Suprapubic skin (tissue), 4 donors: ENCODE measurements around the gene GSDME.

Source experiments
- EP300 ChIP-seq: sonication (generic); formaldehyde crosslinking; IDR thresholded peaks from one replicate; pipeline ENCODE4 v1.6.1; 2017; ENCODE audit warnings: antibody characterized with exemption
- POLR2A ChIP-seq, 2 donors: fragments of 450-650 bp; IDR thresholded peaks; one replicate each; pipeline ENCODE4 v1.6.1; 2017; ENCODE audit warnings: antibody characterized with exemption in 2 of 2, mild to moderate bottlenecking in 2 of 2, moderate library complexity in 2 of 2
- POLR2AphosphoS5 ChIP-seq, 3 donors: sonication (generic); formaldehyde crosslinking; IDR thresholded peaks; one replicate each; pipeline ENCODE4 v1.6.1; 2017; ENCODE audit warnings: antibody characterized with exemption in 3 of 3
- TF ChIP-seq, protein P1 (sequence below), 2 donors: fragments of 200-600 bp in 1 of 2; fragments of 450-650 bp in 1 of 2; sonication (generic) in 1 of 2; IDR thresholded peaks; one replicate each; pipeline ENCODE4 v1.5.1; 2016 to 2019; ENCODE audit warnings: antibody characterized with exemption in 2 of 2, mild to moderate bottlenecking in 1 of 2, moderate library complexity in 1 of 2

DNA sequence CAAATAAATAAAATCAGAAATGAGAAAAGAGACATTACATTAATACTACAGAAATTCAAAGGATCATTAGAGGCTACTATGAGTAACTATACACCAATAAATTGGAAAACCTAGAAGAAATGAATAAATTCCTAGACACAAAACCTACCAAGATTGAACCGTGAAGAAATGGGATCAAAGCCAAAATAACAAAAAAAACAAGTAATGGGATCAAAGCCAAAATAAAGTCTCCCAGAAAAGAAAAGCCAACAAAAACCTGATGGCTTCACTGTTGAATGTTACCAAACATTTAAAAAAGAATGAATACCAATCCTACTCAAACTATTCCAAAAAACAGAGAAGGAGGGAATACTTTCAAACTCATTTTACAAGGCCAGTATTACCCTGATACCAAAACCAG is 20.0 kb downstream of the GSDME start:
- TF ChIP-seq, protein P1, sequence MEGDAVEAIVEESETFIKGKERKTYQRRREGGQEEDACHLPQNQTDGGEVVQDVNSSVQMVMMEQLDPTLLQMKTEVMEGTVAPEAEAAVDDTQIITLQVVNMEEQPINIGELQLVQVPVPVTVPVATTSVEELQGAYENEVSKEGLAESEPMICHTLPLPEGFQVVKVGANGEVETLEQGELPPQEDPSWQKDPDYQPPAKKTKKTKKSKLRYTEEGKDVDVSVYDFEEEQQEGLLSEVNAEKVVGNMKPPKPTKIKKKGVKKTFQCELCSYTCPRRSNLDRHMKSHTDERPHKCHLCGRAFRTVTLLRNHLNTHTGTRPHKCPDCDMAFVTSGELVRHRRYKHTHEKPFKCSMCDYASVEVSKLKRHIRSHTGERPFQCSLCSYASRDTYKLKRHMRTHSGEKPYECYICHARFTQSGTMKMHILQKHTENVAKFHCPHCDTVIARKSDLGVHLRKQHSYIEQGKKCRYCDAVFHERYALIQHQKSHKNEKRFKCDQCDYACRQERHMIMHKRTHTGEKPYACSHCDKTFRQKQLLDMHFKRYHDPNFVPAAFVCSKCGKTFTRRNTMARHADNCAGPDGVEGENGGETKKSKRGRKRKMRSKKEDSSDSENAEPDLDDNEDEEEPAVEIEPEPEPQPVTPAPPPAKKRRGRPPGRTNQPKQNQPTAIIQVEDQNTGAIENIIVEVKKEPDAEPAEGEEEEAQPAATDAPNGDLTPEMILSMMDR (IDR thresholded peaks at IDR 0.05), result no peak
- TF ChIP-seq POLR2A (IDR thresholded peaks at IDR 0.05) (no peak), POLR2AphosphoS5 (IDR thresholded peaks at IDR 0.05) (no peak), EP300 (no peak)
